Measurements from ENCODE around the gene ATF4.

ATF4 gene

DNA sequence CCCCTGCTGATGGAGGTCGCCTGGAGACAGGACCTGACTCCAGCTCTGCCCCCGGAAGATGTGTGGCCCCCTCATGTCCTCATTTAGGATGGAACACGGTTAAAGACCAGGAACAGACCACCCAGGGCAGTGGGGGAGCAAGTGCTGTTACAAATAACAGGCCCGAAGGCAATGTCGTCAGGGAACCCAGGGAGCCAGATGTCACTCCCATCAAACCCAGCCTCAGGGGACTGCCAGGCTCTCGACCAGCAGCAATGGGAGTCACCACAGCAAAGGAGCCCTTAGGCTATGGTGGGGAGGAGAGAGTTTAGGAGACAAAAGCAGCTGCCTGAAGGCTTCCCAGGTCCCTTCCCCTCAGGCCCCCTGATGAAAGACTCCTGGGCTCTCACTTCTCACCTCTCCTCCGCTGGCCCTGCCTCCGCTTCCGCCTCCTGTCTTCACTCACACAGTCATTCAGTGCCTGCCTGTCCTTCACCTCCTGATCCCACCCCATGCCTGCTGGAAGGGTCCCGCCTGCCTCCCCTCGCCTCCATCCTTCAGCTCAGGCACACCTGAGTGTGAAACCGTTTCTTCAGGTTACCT, 7.8 kb downstream of the ATF4 start:
- DNase-seq (ENCODE audit: low read depth in 2 of 3, low spot score in 1 of 3) = no peak

DNA sequence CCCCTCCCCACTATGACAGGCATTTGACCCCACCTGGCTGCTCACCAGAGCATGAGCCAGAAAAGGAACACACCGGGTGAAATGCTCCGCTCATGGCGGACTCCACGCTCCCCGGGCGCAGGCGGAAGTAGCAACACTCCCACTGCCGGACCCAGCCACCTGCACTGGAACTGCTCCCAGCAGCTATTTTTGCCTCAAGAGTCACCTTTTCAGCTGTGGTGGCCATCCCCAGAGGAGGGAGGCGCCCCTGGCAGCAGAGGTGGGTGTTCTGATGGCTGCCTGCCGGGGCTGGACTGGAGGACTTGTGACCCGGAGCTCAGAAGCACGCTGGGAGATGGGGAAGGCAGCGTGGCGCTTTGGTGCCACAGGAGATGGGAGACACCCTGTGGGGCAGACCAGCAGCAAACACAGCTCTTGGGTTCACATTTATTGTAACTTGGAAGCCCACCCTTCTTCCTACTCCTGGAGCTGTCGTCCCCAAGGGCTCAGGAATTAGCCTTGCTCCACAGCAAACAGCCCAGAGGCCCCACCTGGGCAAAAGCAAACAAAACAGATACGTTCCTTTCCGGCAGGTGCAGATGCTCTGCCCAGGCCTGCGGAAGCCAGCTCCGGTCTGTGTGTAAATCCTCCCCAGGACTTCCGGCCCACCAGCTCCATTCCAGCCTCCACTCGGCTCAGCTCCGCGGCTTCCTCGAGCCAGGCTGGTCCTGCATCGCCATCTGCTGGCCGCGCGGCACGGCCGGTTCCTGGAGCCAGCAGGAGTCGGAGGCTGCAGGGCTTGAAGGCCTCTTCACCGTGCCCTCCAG, 8.5 kb downstream of the ATF4 start:
- peak; percentile 85 to 88 (median 86) for DNase-seq (ENCODE audit: low read depth in 2 of 3, low spot score in 1 of 3)

DNA sequence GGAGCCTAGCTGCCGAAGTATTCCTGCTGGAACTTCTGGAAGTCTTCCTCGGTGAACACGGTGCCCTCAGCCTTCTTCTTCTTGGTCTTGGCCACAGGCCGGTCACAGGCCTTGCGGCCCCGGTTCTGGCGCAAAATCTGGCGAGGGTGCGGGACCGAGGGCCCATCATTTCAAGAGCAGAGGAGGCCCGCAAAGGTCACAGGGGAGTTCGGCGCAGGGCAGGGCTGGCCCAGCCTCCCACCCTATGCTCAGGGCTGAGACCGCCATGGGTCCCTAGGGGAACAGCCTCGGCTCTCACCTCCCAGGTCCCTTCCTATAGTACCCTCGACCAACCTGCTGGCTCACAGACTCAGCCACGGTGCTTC, 9.1 kb downstream of the ATF4 start:
- DNase-seq (ENCODE audit: low read depth in 2 of 3, low spot score in 1 of 3) = no peak

DNA sequence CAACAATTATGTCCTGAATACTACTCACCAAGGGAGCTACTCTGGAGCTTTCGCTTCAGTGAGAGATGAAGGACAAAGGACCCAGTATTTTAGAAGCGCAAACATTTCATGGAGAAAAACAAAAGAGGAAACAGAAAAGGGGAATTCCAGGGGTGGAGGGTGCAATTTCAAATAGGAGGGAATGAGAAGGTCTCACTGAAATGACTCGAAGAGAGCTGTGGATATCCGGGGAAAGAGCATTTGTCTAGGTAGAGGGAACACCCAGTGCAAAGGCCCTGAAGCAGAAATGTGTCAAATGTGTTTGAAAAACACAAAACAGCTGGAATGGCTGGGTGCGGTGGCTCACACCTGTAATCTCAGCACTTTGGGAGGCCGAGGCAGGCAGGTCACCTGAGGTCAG, 9.8 kb downstream of the ATF4 start:
- DNase-seq (ENCODE audit: low read depth in 2 of 3, low spot score in 1 of 3) = no peak

DNA sequence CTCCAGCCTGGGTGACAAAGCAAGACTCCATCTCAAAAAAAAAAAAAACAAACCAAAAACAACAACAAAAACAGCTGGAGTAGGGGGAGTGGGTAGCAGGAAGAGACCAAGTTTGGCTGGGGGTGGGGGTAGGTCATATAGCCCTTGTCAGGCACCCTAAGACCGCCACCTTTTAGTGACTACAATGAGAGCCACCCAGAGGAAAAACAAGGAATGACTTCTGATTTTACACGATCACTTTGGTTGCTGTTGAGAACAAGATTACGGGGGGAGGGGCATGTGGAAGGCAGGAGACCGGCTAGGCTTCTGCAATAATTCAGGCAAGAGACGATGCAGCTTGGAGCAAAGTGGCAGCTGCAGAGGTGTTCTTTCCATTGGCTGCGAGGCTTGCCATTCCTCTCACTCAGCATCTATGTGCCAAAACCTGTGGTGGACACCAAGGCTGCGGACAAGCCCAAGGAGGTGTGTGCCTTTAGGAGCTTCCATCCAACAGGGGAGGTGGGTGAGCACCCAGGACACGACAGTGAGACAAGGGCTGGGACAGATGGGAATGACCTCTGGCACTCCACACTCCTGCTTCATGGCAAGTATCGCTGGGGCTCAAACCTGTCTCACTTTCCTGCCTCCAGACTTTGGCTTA, 10.4 kb downstream of the ATF4 start:
- no peak for DNase-seq (ENCODE audit: low read depth in 2 of 3, low spot score in 1 of 3)

DNA sequence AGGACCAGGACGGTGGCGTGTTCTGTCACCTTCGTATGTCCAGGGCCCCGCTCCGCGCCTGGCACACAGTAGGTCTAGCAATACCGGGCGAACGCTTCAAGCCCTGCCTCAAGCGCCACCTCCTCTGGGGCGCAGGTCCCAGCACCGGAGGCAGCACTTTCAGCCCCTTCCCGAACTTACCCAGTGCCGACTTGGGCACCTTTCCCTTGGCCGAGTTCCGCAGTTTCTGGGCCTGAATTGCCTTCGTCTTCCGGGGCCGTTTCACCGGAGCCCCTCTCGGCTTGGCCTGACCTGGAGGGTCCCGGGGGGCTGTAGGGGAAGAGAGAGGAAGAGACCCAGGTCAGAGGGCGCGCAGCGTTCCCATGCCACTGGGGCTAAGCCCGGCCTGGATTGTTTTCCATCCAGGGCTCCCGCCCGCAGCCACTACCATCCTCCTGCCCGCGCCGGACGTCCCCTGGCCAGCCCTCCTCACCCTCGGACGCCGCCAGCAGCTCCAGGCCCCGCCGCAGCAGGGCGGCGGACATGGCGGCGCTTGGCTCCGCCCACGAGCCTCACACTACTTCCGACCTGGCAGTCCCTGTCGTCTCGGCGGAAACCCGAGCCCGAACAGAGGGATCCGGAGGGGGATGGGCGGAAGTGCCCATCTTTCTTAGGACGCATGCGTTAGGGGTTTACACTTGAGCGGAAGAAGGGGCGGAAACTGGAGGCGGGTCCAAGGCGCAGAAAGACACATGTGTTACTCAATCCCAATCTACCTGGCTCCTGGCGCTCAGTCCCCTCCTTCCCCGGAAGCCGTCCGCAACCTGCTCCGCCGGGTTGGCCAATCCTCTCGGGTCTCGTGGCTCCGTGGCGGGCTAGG, 12.1 kb downstream of the ATF4 start, which contains the start of gene RPS19BP1:
TSS of gene RPS19BP1 (minus strand) at position 534 of the 859 bp plus-strand sequence. CDS start at position 524, 10 bp downstream.
- DNase-seq (ENCODE audit: low read depth in 2 of 3, low spot score in 1 of 3) = peak; percentile 99

DNA sequence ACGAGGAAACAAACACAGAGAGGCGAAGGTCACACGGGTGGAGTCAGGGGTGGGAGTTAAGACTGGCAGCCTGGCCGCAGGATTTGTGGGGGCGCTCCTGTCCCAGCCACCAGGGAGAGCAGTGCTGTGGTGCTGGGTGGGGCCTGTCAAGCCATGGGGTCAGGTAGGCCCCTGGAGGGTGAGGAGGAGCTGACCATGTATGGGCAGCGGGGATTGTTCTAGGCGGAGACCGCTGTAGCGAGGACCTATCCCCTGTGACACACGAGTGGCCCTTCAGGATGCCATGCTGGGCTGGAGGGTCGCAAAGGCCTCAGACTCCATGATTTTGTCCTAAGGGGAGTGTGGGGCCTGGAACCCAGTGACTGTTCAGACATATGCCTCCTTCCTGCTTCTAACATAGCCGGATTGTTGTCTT, 13.7 kb downstream of the ATF4 start:
- DNase-seq (ENCODE audit: low read depth in 2 of 3, low spot score in 1 of 3) = no peak

DNA sequence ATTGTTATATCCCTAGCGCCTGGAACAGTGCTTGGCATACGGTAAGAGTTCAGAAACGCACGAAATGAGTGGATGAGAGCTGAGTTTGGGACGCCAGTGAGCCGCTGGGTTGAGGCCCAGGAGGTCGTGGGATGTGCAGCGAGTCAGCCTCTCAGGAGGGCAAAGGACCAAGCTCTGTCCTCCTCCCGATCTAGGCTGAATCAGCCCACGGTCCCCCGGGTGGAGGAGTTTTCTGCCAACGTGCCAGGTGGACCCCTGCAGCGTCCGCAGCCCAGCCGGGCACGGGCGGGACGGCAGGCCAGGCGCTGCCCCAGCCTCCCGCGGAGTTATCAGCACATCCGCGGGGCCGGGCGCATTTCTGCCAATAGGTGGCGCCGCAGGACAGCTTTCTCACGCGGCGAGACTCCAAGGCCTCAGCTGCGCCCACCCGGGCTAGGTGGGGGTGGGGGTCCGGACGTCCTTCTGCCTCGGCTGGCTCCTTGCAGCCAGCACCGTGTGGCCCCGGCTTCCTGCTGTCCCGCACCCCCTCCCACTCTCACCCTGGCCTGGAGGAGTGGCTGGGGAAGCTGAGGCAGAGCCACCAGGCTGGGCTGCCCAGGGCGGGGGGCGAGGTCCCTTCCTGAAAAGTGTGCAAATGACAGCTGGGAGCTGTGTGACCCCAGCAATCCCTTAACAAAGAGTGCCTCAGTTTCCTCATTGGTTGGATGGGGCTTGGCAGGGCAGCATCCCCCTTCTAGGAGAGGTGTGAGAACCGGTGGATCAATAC, 14.4 kb downstream of the ATF4 start:
- peak in 2 of 3 donors; percentile 78 to 87 for DNase-seq (ENCODE audit: low read depth in 2 of 3, low spot score in 1 of 3)

DNA sequence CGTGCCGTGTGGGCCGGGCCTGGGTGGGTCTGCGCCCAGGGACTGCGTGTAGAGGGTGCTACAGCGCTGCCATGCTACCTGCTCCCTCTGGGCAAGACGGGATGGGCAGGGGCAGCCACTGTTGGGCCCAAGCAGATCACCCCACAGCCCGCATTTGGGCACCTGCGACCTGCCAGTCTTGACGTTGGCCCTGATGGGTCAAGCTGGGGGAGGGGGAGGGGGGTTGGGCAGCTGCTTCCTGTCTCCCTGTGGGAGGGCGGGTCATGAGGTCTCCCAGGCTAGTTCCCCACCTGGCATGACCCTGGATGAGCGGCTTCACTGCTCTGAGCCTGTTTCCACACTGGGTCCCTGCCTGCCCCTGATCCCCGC, 15.0 kb downstream of the ATF4 start:
- no peak for DNase-seq (ENCODE audit: low read depth in 2 of 3, low spot score in 1 of 3)

DNA sequence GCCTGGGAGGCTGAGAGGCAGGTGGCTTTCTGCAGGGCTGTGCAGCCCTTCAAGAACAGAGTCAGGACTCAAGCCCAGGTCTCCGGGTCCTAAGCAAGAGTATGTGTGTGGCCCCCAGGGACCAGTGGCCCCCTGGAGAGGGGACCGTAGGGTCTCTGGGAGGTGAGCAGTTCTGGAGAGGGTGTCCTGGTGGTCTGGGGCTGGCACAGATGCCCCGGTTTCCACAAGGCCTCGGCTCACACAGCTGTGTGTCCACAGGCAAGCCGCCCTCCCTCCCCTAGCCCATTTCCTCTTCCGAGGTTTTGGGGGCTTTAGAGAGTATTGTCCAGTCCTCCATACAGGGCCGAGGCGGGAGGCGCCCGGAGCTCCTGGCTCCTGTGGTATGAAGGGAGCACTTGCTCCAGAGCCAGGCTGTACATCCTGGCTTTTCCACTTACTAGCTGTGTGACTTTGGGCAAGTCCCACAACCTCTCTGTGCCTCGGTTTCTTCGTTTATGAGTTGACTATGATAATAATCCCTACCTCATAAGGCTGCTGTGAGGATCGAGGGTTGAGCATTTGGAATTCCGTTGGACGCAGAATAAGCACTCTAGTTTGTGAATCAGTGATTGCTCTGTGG, 15.6 kb downstream of the ATF4 start:
- no peak for DNase-seq (ENCODE audit: low read depth in 2 of 3, low spot score in 1 of 3)

DNA sequence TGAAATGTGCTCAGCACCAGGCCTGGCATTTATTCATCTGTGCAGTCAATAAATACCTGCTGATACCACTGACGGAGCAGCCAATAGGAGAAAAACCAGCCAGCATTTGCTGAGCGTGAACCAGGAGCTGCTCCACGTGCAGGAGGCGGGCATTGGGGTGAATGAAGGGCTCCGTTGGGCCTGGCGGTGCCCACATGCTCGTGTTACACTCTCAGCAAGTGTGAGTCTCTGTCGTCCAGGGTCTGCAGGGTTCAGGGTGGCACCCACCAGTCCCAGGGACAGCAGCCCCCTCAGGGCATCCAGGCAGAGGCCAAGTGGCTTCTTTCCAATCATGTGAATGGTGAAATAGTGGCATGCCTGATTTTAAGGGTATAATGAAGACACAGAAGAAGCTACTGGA, 16.3 kb downstream of the ATF4 start:
- no peak for DNase-seq (ENCODE audit: low read depth in 2 of 3, low spot score in 1 of 3)

DNA sequence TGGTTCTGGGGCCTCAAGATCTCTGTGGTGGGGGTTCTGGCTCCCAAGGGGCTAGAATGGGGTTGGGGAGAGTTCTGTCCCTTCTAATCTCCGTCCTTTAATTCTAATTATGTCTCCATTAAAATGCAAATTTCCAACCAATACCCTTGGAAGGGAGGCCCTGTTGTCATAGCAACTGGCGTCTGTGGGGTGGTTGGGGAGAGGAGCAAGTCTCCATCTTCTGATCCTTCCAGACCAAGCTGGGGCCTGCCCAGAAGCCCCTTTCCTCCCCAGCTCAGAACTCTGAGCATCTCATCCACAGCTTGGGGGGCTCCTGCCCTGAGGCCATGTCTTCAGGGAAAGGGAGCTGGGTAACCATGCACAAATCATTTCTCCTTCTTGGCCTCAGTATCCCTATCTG, 17.6 kb downstream of the ATF4 start:
- DNase-seq (ENCODE audit: low read depth in 2 of 3, low spot score in 1 of 3) = no peak

DNA sequence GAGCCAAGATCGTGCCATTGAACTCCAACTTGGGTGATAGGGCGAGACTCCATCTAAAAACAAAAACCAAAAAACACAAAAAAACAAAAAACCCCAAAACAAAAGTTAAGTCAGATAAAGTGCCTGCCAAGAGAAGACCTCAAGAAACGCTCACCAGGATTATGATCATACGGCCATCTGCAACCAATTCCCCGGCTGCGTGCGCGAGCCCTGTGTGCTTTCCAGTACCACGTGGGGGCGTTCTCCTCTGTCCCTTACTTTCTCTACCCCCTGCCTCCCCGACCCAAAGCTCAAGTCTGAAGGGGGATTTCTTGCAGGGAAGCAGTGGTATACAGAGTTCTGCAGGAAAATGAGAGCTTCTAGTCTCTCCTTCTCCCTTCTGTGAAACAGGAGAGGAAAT, 22.7 kb downstream of the ATF4 start:
- DNase-seq (ENCODE audit: low read depth in 2 of 3, low spot score in 1 of 3) = no peak

DNA sequence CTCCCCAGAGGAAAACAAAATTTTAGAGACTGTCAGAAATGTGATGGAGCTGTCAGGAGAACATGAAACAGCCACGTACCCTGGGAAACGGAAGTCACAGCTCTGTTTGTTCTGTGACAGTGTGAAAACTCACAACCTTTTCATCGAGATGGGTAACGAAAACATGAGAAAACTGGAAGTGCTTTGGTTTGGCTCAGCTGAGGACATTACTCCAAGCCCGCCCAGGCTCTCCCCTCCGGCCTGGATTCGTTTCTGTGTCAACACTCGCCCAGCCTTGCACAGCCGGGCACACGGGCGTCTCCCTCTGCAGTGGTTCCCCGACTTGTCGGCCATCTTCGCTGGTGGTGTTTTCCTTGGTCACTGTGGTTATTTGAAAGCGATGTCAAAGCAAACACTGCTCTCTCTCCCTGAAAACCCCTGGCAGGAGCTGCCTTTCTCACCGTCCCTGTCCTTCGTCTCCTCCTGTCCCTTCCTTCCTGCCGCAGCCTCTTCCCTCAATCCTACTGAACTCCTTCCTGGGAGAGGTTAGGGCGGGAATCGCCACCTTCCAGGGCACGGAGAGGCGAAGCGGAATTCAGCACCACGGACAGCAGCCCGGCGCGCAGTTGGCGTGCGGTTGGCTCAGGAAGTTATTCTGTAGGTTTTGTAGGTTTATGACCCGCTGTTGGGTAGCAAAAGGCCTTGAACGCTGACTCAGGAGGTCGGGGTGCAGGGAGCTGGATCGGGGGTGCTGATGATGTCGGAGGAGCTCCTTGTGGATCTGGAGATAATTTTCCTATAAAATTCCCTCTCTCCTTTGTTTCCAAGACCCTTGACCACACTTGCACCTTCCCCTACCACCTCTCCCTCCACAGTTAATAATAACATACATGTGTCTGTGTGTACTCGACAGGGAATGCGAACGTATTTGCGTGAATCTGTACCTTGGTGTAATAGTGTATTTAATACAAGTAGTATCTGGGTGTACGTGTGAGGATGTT, 25.3 kb downstream of the ATF4 start:
- peak in 2 of 3 donors; percentile 47 to 53 for DNase-seq (ENCODE audit: low read depth in 2 of 3, low spot score in 1 of 3)

DNA sequence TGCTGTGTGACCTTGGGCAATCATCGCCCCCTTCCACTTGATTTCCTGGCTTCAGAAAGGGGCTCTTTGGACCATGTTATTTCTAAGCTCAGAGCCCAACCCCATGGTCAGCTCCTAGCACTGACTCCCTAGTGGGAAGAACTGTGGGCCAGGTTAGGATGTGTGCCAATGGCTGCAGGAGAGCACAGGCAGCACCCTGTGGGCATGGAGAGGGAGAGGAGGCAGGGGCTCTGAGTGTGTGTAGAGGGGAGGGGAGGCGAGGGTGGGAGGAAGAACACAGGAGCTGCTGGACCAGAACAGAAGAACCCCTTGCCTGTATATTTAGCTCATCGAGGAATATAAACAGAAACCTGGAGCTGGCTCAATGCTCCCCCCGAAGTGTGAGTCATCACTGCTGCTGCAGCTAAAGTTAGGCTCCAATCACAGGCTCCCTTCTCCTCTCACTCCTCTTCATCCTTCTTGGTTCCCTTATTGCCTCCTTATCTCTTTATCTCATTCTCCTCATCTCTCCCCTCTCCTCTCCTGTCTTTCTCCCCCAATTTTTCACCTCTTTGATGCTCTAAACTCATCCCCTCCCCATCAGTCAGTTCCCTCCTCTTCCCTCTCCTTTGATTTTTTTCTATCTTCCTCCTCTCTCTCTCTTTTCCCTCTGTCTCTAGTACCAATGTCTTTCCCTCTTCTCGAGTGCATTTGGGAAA, 26.7 kb downstream of the ATF4 start:
- no peak for DNase-seq (ENCODE audit: low read depth in 2 of 3, low spot score in 1 of 3)

DNA sequence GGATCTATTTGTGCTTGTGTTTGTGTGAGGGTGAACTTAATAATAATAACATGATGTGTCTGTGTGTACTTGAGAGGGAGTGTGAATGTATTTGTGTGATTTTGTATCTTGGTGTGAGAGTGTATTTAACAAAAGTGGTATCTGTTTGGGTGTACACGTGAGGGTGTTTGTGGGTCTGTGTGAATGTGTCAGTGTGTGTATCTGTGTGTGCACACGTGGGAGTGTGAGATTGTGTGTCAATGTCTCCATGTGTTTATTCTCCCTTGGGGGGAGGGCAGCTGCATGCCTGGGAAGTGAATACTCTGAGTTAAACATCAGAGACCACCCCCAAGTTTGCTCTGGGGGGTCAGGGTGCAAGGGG, 27.2 kb downstream of the ATF4 start:
- DNase-seq (ENCODE audit: low read depth in 2 of 3, low spot score in 1 of 3) = no peak

DNA sequence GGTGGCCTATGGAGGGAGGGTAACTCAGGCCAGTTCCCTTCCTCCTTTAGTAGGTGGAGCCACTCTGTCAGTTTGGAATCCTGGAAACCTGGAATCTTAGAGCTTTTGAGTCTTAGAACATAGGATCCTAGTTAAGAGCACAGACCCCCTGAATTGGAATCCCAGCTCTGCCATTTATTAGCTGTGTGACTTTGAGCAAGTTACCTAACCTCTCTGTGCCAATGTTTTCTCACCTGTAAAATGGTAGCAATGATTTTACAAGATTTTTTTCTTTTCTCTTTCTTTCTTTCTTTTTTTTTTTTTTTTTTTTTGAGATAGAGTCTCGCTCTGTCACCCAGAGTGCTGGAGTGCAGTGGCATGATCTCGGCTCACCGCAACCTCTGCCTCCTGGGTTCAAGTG, 33.1 kb downstream of the ATF4 start:
- no peak for DNase-seq (ENCODE audit: low read depth in 2 of 3, low spot score in 1 of 3)

DNA sequence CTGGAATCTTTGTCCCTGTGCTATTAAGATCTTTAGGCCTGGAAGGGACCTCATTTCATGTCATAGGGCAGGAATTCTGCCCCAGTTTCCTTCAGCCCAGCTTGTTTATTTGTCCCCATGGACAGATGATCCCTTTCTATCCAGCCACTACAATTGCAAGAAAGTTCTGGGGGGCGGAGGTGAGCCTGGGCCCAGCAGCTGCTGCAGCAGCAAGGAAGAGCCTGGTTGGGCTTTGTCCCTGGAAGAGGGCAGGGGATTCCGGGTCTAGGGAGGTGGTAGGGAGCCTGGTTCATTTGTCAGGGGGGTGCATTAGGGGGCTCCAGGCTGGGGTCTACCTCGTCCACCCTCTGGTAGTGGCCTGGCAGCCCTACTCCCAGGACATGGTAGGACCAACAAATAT, 33.8 kb downstream of the ATF4 start:
- DNase-seq (ENCODE audit: low read depth in 2 of 3, low spot score in 1 of 3) = no peak
